22Rv1 (cell line): ENCODE data around the gene NBEA.

ENCODE experiments used
- ZFX ChIP-seq: fragments of 450-650 bp; IDR thresholded peaks from 2 replicates; pipeline ENCODE4 v1.6.1; 2017; ENCODE audit warnings: antibody characterized with exemption, borderline replicate concordance
- TF ChIP-seq, protein P1 (sequence below): fragments of 450-650 bp; IDR thresholded peaks from 2 replicates; pipeline ENCODE4 v1.5.1; 2017; ENCODE audit warnings: mild to moderate bottlenecking

DNA sequence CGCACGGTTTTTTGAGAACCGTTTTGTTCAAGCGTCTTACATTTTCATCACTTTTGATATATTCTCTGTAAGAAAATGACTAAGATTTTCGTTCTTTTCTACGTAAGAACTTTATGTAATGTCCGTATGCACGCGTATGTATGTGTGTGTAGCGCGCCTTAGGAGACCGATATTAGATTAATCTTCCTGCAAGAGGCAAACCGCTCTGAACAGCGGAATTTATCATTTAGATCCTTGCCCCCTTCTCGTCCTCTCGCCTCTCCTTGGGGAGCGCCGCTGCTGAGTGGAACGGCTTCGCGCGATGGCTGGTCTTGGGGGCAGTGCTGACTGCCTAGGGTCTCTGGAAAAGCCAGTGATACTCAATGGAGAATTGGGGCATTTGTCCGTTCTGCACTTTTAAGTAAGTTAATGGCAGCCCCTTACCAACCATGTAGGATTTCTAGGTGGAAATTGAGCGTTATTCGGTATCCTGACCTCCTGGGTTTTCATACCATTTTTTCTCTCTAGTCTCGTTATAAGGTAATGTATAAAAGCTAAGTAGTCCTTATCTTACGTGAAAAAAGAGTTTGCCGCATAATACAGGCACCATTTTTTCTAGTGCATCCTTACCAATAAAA is 529.7 kb downstream of the NBEA start:
- no peak for TF ChIP-seq ZFX
- TF ChIP-seq, protein P1, sequence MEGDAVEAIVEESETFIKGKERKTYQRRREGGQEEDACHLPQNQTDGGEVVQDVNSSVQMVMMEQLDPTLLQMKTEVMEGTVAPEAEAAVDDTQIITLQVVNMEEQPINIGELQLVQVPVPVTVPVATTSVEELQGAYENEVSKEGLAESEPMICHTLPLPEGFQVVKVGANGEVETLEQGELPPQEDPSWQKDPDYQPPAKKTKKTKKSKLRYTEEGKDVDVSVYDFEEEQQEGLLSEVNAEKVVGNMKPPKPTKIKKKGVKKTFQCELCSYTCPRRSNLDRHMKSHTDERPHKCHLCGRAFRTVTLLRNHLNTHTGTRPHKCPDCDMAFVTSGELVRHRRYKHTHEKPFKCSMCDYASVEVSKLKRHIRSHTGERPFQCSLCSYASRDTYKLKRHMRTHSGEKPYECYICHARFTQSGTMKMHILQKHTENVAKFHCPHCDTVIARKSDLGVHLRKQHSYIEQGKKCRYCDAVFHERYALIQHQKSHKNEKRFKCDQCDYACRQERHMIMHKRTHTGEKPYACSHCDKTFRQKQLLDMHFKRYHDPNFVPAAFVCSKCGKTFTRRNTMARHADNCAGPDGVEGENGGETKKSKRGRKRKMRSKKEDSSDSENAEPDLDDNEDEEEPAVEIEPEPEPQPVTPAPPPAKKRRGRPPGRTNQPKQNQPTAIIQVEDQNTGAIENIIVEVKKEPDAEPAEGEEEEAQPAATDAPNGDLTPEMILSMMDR: no peak
